SJSA1 (cell line): ENCODE results near the gene ADGRD1. TPM values are rescaled to one million over a fixed set of nuclear protein-coding genes. Genes with fewer than 3 reads are reported as not detected.

Experiments used
- DNase-seq, 2 experiments: peaks; one replicate each; pipeline ENCODE4 v3.0.0-alpha.2; 2015 to 2020; ENCODE audit warnings: low spot score in 2 of 2, low read depth in 1 of 2
- H3K27ac ChIP-seq: fragments of 250-450 bp; sonication (Bioruptor Pico); 2 replicates; pipeline ENCODE4 v1.5.1; 2020; ENCODE audit warnings: mild to moderate bottlenecking, moderate library complexity
- H3K27me3 ChIP-seq: fragments of 250-450 bp; sonication (Bioruptor Pico); replicated peaks from 2 replicates; pipeline ENCODE4 v1.5.1; 2020; ENCODE audit warnings: mild to moderate bottlenecking, moderate library complexity
- H3K36me3 ChIP-seq: fragments of 250-450 bp; sonication (Bioruptor Pico); 2 replicates; pipeline ENCODE4 v1.5.1; 2020; ENCODE audit warnings: mild to moderate bottlenecking
- H3K4me1 ChIP-seq: fragments of 250-450 bp; sonication (Bioruptor Pico); replicated peaks from 2 replicates; pipeline ENCODE4 v1.6.1; 2021; ENCODE audit warnings: mild to moderate bottlenecking
- H3K4me3 ChIP-seq: fragments of 250-450 bp; sonication (Bioruptor Pico); 2 replicates; pipeline ENCODE4 v1.5.1; 2020; ENCODE audit warnings: mild to moderate bottlenecking
- H3K9me3 ChIP-seq: fragments of 250-450 bp; sonication (Bioruptor Pico); replicated peaks from 2 replicates; pipeline ENCODE4 v1.5.1; 2020; ENCODE audit warnings: mild to moderate bottlenecking
- total RNA-seq: library from RNA; depleted of rRNA; stranded (reverse); fragments of >200 nt; shearing (Covaris generic); gene quantifications from 2 replicates; pipeline ENCODE4 v1.2.3, GENCODE V29; 2014

ADGRD1 gene
- total RNA-seq, 1 experiment from 2014 or later: 1.0 TPM

GRCh38 chr12:130948751-130949150 is 5.0 kb upstream of the ADGRD1 start:
- Histone ChIP-seq H3K36me3 (no peaks in the 10 kb centered on the region), H3K4me1 (no peaks in the 10 kb centered on the region), H3K9me3 (no peaks in the 10 kb centered on the region), H3K27me3 (no peaks in the 10 kb centered on the region), H3K27ac (no peak overlapping the region), H3K4me3 (no peak overlapping the region)
- no peak for DNase-seq

GRCh38 chr12:130949806-130950205 is 3.9 kb upstream of the ADGRD1 start:
- no peaks in the 10 kb centered on the region for H3K36me3 ChIP-seq
- DNase-seq: no peak
- no peaks in the 10 kb centered on the region for H3K27me3 ChIP-seq
- H3K4me3 ChIP-seq: no peak overlapping the region
- H3K27ac ChIP-seq: no peak overlapping the region
- H3K9me3 ChIP-seq: no peaks in the 10 kb centered on the region
- H3K4me1 ChIP-seq: no peaks in the 10 kb centered on the region

- Histone ChIP-seq H3K27ac (no peak overlapping the region), H3K4me3 (no peak overlapping the region), H3K4me1 (no peaks in the 10 kb centered on the region), H3K9me3 (peaks cover 2% of the 10 kb centered on the region), H3K27me3 (no peaks in the 10 kb centered on the region), H3K36me3 (no peaks in the 10 kb centered on the region)
- no peak for DNase-seq
Observed at GRCh38 chr12:130951636-130952035, 2.1 kb upstream of the ADGRD1 start.

GRCh38 chr12:130952171-130952954 is 1.3 kb upstream of the ADGRD1 start:
- DNase-seq: no peak
- Histone ChIP-seq H3K27ac (no peak overlapping the region), H3K27me3 (no peaks in the 10 kb centered on the region)

GRCh38 chr12:130954544-130954831 is 781 bp downstream of the ADGRD1 start:
- H3K27ac ChIP-seq: no peak overlapping the region
- no peak overlapping the region for H3K4me3 ChIP-seq
- no peaks in the 10 kb centered on the region for H3K4me1 ChIP-seq
- no peaks in the 10 kb centered on the region for H3K27me3 ChIP-seq
- no peak for DNase-seq
- H3K9me3 ChIP-seq: peaks cover 7% of the 10 kb centered on the region
- no peaks in the 10 kb centered on the region for H3K36me3 ChIP-seq

More at GRCh38 chr12:130952171-130952954, 1.3 kb upstream of the ADGRD1 start:
- H3K4me1 ChIP-seq: no peaks in the 10 kb centered on the region
- no peak overlapping the region for H3K4me3 ChIP-seq
- H3K36me3 ChIP-seq: no peaks in the 10 kb centered on the region
- peaks cover 7% of the 10 kb centered on the region for H3K9me3 ChIP-seq

- Histone ChIP-seq H3K9me3 (peaks cover 7% of the 10 kb centered on the region), H3K36me3 (no peaks in the 10 kb centered on the region), H3K4me1 (no peaks in the 10 kb centered on the region), H3K27ac (no peak overlapping the region), H3K4me3 (no peak overlapping the region), H3K27me3 (no peaks in the 10 kb centered on the region)
- no peak for DNase-seq
Observed at GRCh38 chr12:130955238-130955816, 1.6 kb downstream of the ADGRD1 start.

GRCh38 chr12:130956009-130956408 is 2.3 kb downstream of the ADGRD1 start:
- H3K27ac ChIP-seq: no peak overlapping the region
- H3K4me3 ChIP-seq: no peak overlapping the region
- H3K27me3 ChIP-seq: no peaks in the 10 kb centered on the region
- no peaks in the 10 kb centered on the region for H3K4me1 ChIP-seq
- DNase-seq: no peak
- no peaks in the 10 kb centered on the region for H3K36me3 ChIP-seq
- peaks cover 7% of the 10 kb centered on the region for H3K9me3 ChIP-seq

GRCh38 chr12:130956456-130957303 is 3.0 kb downstream of the ADGRD1 start:
- no peak overlapping the region for H3K4me3 ChIP-seq
- peaks cover 7% of the 10 kb centered on the region for H3K9me3 ChIP-seq
- no peaks in the 10 kb centered on the region for H3K4me1 ChIP-seq
- H3K27me3 ChIP-seq: no peaks in the 10 kb centered on the region
- no peak overlapping the region for H3K27ac ChIP-seq
- DNase-seq: no peak
- no peaks in the 10 kb centered on the region for H3K36me3 ChIP-seq

- no peak overlapping the region for H3K27ac ChIP-seq
Observed at GRCh38 chr12:130957304-130957621, 3.6 kb downstream of the ADGRD1 start.

GRCh38 chr12:130958557-130959140 is 4.9 kb downstream of the ADGRD1 start:
- DNase-seq: no peak
- Histone ChIP-seq H3K4me3 (no peak overlapping the region), H3K27me3 (no peaks in the 10 kb centered on the region), H3K36me3 (no peaks in the 10 kb centered on the region), H3K27ac (no peak overlapping the region), H3K4me1 (no peaks in the 10 kb centered on the region), H3K9me3 (peaks cover 7% of the 10 kb centered on the region)

More at GRCh38 chr12:130957304-130957621, 3.6 kb downstream of the ADGRD1 start:
- H3K4me1 ChIP-seq: no peaks in the 10 kb centered on the region
- H3K4me3 ChIP-seq: no peak overlapping the region
- no peaks in the 10 kb centered on the region for H3K27me3 ChIP-seq
- no peaks in the 10 kb centered on the region for H3K36me3 ChIP-seq
- H3K9me3 ChIP-seq: peaks cover 7% of the 10 kb centered on the region
- no peak for DNase-seq

GRCh38 chr12:130959632-130960031 is 5.9 kb downstream of the ADGRD1 start:
- no peaks in the 10 kb centered on the region for H3K36me3 ChIP-seq
- no peak overlapping the region for H3K27ac ChIP-seq
- DNase-seq: no peak
- peaks cover 7% of the 10 kb centered on the region for H3K9me3 ChIP-seq
- H3K4me3 ChIP-seq: no peak overlapping the region
- H3K27me3 ChIP-seq: no peaks in the 10 kb centered on the region
- H3K4me1 ChIP-seq: no peaks in the 10 kb centered on the region

GRCh38 chr12:130960058-130960457 is 6.4 kb downstream of the ADGRD1 start:
- Histone ChIP-seq H3K27ac (no peak overlapping the region), H3K27me3 (no peaks in the 10 kb centered on the region), H3K9me3 (peaks cover 7% of the 10 kb centered on the region), H3K4me1 (no peaks in the 10 kb centered on the region), H3K4me3 (no peak overlapping the region), H3K36me3 (no peaks in the 10 kb centered on the region)
- no peak for DNase-seq

- no peak for DNase-seq
- Histone ChIP-seq H3K36me3 (no peaks in the 10 kb centered on the region), H3K27me3 (no peaks in the 10 kb centered on the region), H3K9me3 (peaks cover 7% of the 10 kb centered on the region), H3K27ac (no peak overlapping the region), H3K4me3 (no peak overlapping the region), H3K4me1 (no peaks in the 10 kb centered on the region)
Observed at GRCh38 chr12:130960787-130961186, 7.1 kb downstream of the ADGRD1 start.
